HCT116 (cell line): ENCODE results near the gene TMIGD3. TPM values are rescaled to one million over a fixed set of nuclear protein-coding genes. Genes with fewer than 3 reads are reported as not detected.

Experiments
- ATAC-seq: fragments of 200-7000 bp; cut with Tn5 transposase; 2 replicates; pipeline ENCODE4 v1.9.1; 2020; ENCODE audit warnings: mild to moderate bottlenecking, moderate library complexity
- BruUV-seq: library from RNA; stranded (reverse); fragments of 400-500 nt; replicated peaks from 2 replicates; lab custom pipeline; 2021; lab: Mats Ljungman, UMichigan
- CTCF ChIA-PET: fragments of 300-600 bp; sonication (Branson Sonifier 250); formaldehyde crosslinking; loops from one replicate; lab custom pipeline; 2021; ENCODE audit warnings: antibody characterized with exemption; lab: Charles Lee
- POLR2A ChIA-PET: fragments of 300-600, 350-600 bp; sonication (Branson Sonifier 250); formaldehyde crosslinking; loops from one replicate; lab custom pipeline; 2021; ENCODE audit warnings: antibody characterized with exemption; lab: Charles Lee
- RAD21 ChIA-PET, 2 experiments: fragments of 300-600 bp; sonication (Branson Sonifier 250); formaldehyde crosslinking; loops; one replicate each; lab custom pipeline; 2023; ENCODE audit warnings: low total read pairs in 2 of 2; ENCODE audit not compliant: uncharacterized antibody in 2 of 2, unreplicated experiment in 2 of 2, low non-redundant PET in 1 of 2; lab: Charles Lee
- DNase-seq: peaks from one replicate; pipeline ENCODE4 v3.0.0-alpha.2; 2010; ENCODE audit warnings: low read depth, low spot score
- H2AFZ ChIP-seq: fragments of 200-600 bp; shearing (Covaris generic), sonication (generic); 2 replicates; pipeline ENCODE4 v1.6.1; 2017; ENCODE audit warnings: low read depth, mixed run types, mixed read lengths, antibody characterized with exemption, low read length; ENCODE audit not compliant: poor library complexity, severe bottlenecking
- H3K27ac ChIP-seq: 2 replicates; pipeline ENCODE4 v1.5.1; 2012; ENCODE audit warnings: low read depth, low read length
- H3K27me3 ChIP-seq: fragments of 200-600 bp; sonication (generic); 2 replicates; pipeline ENCODE4 v1.6.1; 2016; ENCODE audit warnings: mixed run types, low read length, mixed read lengths; ENCODE audit not compliant: insufficient read depth
- H3K36me3 ChIP-seq, 2 experiments: fragments of 200-500 bp in 1 of 2; fragments of 200-600 bp in 1 of 2; sonication (Bioruptor generic) in 1 of 2; sonication (generic) in 1 of 2; 2 replicates each; pipeline versions ENCODE4 v1.5.1 to v1.6.1; 2014 to 2016; ENCODE audit warnings: low read length in 2 of 2, inconsistent platforms in 1 of 2, mixed read lengths in 1 of 2, mixed run types in 1 of 2; ENCODE audit not compliant: insufficient read depth in 2 of 2, control insufficient read depth in 1 of 2
- H3K4me1 ChIP-seq, 2 experiments: fragments of 200-600 bp in 1 of 2; sonication (generic) in 1 of 2; 2 replicates each; pipeline versions ENCODE4 v1.5.1 to v1.6.1; 2012 to 2017; ENCODE audit warnings: low read length in 2 of 2, inconsistent platforms in 1 of 2, mild to moderate bottlenecking in 1 of 2, mixed read lengths in 1 of 2, mixed run types in 1 of 2, moderate library complexity in 1 of 2; ENCODE audit not compliant: insufficient read depth in 2 of 2, control insufficient read depth in 1 of 2
- H3K4me2 ChIP-seq: fragments of 200-600 bp; sonication (generic); 2 replicates; pipeline ENCODE4 v1.6.1; 2017; ENCODE audit warnings: mixed run types, low read length, mixed read lengths
- H3K4me3 ChIP-seq, 2 experiments: fragments of 200-600 bp in 1 of 2; sonication (generic) in 1 of 2; replicated peaks in 1 of 2; 2 replicates each; pipeline ENCODE4 v1.5.1; 2011 to 2016; ENCODE audit warnings: low read length in 2 of 2, control low read depth in 1 of 2, low read depth in 1 of 2, mild to moderate bottlenecking in 1 of 2, mixed read lengths in 1 of 2, mixed run types in 1 of 2
- H3K79me2 ChIP-seq: fragments of 200-600 bp; sonication (generic); 2 replicates; pipeline ENCODE4 v1.6.1; 2017; ENCODE audit warnings: mild to moderate bottlenecking, mixed run types, low read length, moderate library complexity, mixed read lengths; ENCODE audit not compliant: insufficient read depth
- H3K9ac ChIP-seq: fragments of 200-600 bp; sonication (generic); 2 replicates; pipeline ENCODE4 v1.6.1; 2016; ENCODE audit warnings: low read length, mixed read lengths
- H3K9me2 ChIP-seq: fragments of 200-600 bp; sonication (generic), shearing (Covaris generic); 2 replicates; pipeline ENCODE4 v1.6.1; 2017; ENCODE audit warnings: mixed run types, mild to moderate bottlenecking, moderate library complexity; ENCODE audit not compliant: insufficient read depth
- H3K9me3 ChIP-seq, 2 experiments: fragments of 200-500 bp in 1 of 2; fragments of 200-600 bp in 1 of 2; sonication (Bioruptor generic) in 1 of 2; sonication (generic) in 1 of 2; 2 replicates each; pipeline ENCODE4 v1.6.1; 2014 to 2017; ENCODE audit warnings: low read length in 2 of 2, mixed read lengths in 2 of 2, inconsistent platforms in 1 of 2, low read depth in 1 of 2, mild to moderate bottlenecking in 1 of 2, mixed run types in 1 of 2, moderate library complexity in 1 of 2; ENCODE audit not compliant: control insufficient read depth in 1 of 2, insufficient read depth in 1 of 2
- H4K20me1 ChIP-seq: fragments of 200-600 bp; sonication (generic), shearing (Covaris generic); 2 replicates; pipeline ENCODE4 v1.6.1; 2017; ENCODE audit warnings: mixed run types, mild to moderate bottlenecking, moderate library complexity; ENCODE audit not compliant: insufficient read depth
- CBX3 ChIP-seq: IDR thresholded peaks from 2 replicates; pipeline ENCODE4 v1.6.1; 2012; ENCODE audit warnings: low read depth
- EGR1 ChIP-seq: IDR thresholded peaks from 2 replicates; pipeline ENCODE4 v1.6.1; 2012; ENCODE audit warnings: low read depth
- ELF1 ChIP-seq: IDR thresholded peaks from 2 replicates; pipeline ENCODE4 v1.6.1; 2012; ENCODE audit warnings: low read depth, borderline replicate concordance
- EZH2 ChIP-seq: fragments of 200-600 bp; sonication (generic); IDR thresholded peaks from 2 replicates; pipeline ENCODE4 v1.6.1; 2017; ENCODE audit warnings: antibody characterized with exemption, mixed run types
- POLR2A ChIP-seq: IDR thresholded peaks from 2 replicates; pipeline ENCODE4 v1.7.0; 2011; ENCODE audit warnings: borderline replicate concordance; ENCODE audit not compliant: insufficient read depth, insufficient read length; ENCODE audit errors: extremely low read depth
- SP1 ChIP-seq: IDR thresholded peaks from 2 replicates; pipeline ENCODE4 v1.6.1; 2012; ENCODE audit warnings: low read depth
- SRF ChIP-seq: IDR thresholded peaks from 2 replicates; pipeline ENCODE4 v1.6.1; 2012; ENCODE audit warnings: low read depth
- TCF7L2 ChIP-seq: IDR thresholded peaks from 2 replicates; pipeline ENCODE4 v1.7.0; 2011; ENCODE audit warnings: borderline replicate concordance, inconsistent platforms; ENCODE audit not compliant: insufficient read depth, insufficient read length; ENCODE audit errors: extremely low read depth
- ZFX ChIP-seq: fragments of 450-650 bp; IDR thresholded peaks from 2 replicates; pipeline ENCODE4 v1.6.1; 2017
- ZNF274 ChIP-seq: fragments of 200-500 bp; sonication (Bioruptor generic); IDR thresholded peaks from 2 replicates; pipeline ENCODE4 v1.6.1; 2014; ENCODE audit warnings: mild to moderate bottlenecking, low read depth, low read length, inconsistent platforms
- intact Hi-C: fragments of 100-400 bp; cut with micrococcal nuclease; formaldehyde crosslinking; loops from 2 replicates; pipeline ENCODE4 v1.10.0; 2022
- total RNA-seq: library from RNA; stranded (reverse); gene quantifications from one replicate; pipeline ENCODE4 v1.2.1, GENCODE V29; 2021; ENCODE audit not compliant: unreplicated experiment
- TF ChIP-seq, protein P1 (sequence below): IDR thresholded peaks from 2 replicates; pipeline ENCODE4 v1.6.1; 2012
- TF ChIP-seq, protein P2 (sequence below), 3 experiments: fragments of 200-600 bp in 1 of 3; sonication (generic) in 1 of 3; IDR thresholded peaks in 2 of 3; conservative IDR thresholded peaks in 1 of 3; 2 replicates each; pipeline ENCODE4 v1.5.1; 2012 to 2017; ENCODE audit warnings: low read depth in 2 of 3, low read length in 2 of 3, antibody characterized with exemption in 1 of 3, borderline replicate concordance in 1 of 3, control low read depth in 1 of 3, mild to moderate bottlenecking in 1 of 3, mixed read lengths in 1 of 3, mixed run types in 1 of 3, moderate library complexity in 1 of 3; ENCODE audit not compliant: insufficient read depth in 1 of 3

Gene TMIGD3
- total RNA-seq, 1 experiment from 2014 or later = not detected

DNA sequence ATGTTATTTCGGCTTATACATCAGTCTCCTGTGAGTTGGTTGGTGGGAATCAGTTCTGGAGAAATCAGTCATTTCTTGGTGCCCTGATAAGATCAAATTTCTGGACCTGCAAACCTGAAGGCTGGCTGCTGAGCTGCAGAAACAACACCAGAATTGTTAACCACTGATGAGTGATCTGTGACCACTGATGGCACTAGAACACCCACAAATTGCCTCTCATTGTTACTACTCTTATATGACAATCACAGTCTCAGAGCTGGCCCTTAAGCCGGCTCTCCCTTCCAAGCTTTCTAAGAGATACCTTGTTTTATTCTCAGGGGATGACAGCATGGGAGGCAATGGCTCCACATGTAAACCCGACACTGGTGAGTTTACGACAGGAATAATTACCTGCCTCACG is 27.7 kb downstream of the TMIGD3 start:
- no peaks in the 10 kb centered on the region for H3K4me1 ChIP-seq
- no peaks in the 10 kb centered on the region for H3K9me2 ChIP-seq
- CTCF ChIA-PET = no interaction called here
- intact Hi-C loops = no loop called here
- DNase-seq (no peak), ATAC-seq (no peak)
- no TSS peak for BruUV-seq
- H3K4me2 ChIP-seq = no peak overlapping the region
- RAD21 ChIA-PET = no interaction called here
- no peaks in the 10 kb centered on the region for H3K79me2 ChIP-seq
- H3K9me3 ChIP-seq = no peaks in the 10 kb centered on the region
- no peak overlapping the region for H3K9ac ChIP-seq
- H3K27me3 ChIP-seq = no peaks in the 10 kb centered on the region
- POLR2A ChIA-PET = no interaction called here
- H2AFZ ChIP-seq = no peak overlapping the region
- H3K27ac ChIP-seq = no peak overlapping the region
- no peaks in the 10 kb centered on the region for H4K20me1 ChIP-seq
- no peaks in the 10 kb centered on the region for H3K36me3 ChIP-seq
- TF ChIP-seq, protein P1, sequence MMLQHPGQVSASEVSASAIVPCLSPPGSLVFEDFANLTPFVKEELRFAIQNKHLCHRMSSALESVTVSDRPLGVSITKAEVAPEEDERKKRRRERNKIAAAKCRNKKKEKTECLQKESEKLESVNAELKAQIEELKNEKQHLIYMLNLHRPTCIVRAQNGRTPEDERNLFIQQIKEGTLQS = no peak
- TF ChIP-seq TCF7L2 (no peak), SRF (no peak), EZH2 (no peak), CBX3 (no peak), ZFX (no peak), ELF1 (no peak), SP1 (no peak), ZNF274 (no peak), EGR1 (no peak), POLR2A (no peak)
- TF ChIP-seq, protein P2, sequence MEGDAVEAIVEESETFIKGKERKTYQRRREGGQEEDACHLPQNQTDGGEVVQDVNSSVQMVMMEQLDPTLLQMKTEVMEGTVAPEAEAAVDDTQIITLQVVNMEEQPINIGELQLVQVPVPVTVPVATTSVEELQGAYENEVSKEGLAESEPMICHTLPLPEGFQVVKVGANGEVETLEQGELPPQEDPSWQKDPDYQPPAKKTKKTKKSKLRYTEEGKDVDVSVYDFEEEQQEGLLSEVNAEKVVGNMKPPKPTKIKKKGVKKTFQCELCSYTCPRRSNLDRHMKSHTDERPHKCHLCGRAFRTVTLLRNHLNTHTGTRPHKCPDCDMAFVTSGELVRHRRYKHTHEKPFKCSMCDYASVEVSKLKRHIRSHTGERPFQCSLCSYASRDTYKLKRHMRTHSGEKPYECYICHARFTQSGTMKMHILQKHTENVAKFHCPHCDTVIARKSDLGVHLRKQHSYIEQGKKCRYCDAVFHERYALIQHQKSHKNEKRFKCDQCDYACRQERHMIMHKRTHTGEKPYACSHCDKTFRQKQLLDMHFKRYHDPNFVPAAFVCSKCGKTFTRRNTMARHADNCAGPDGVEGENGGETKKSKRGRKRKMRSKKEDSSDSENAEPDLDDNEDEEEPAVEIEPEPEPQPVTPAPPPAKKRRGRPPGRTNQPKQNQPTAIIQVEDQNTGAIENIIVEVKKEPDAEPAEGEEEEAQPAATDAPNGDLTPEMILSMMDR (IDR thresholded peaks at IDR 0.05 in 2 of 3, conservative IDR thresholded peaks at IDR 0.05 in 1 of 3; ENCODE audit: borderline replicate concordance in 1 of 3, insufficient read depth in 1 of 3, low read depth in 2 of 3, low read length in 2 of 3) = no peak
- no peak overlapping the region for H3K4me3 ChIP-seq
